Measurements from ENCODE around the gene RALGPS1. TPM values are rescaled to one million over a fixed set of nuclear protein-coding genes. Genes with fewer than 3 reads are reported as not detected.

The RALGPS1 gene
- total RNA-seq, 4 donors from 2014 or later, result 3.3 to 9.8 (median 6.7) TPM

DNA sequence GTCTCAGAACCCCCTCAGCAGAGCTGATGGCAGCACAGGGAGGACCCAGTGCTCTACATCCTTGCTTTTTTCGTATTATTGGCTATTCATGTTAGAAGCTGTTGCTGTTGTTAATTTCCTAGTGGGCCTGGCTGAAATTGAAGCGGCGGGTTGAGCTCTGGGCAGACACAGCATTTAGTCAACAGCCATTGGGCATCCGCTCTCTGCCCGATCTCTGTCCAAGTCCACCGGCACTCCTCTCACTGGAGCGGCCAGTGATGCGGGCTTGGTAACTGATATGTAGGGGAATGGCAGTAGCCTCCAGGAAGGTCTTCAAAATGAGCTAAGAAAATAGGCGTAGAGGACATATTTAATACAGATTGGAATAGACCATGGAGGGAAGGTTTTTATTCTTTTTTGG, 348.7 kb downstream of the RALGPS1 start:
- no peaks in the 10 kb centered on the region for H3K9me3 ChIP-seq
- no peaks in the 10 kb centered on the region for H3K36me3 ChIP-seq
- DNase-seq (ENCODE audit: low spot score in 2 of 2), result no peak
- H3K27ac ChIP-seq, result peak overlapping the region in 1 of 4 donors; percentile 11
- no peak for TF ChIP-seq POLR2A (IDR thresholded peaks at IDR 0.05)
- TF ChIP-seq, protein P1, sequence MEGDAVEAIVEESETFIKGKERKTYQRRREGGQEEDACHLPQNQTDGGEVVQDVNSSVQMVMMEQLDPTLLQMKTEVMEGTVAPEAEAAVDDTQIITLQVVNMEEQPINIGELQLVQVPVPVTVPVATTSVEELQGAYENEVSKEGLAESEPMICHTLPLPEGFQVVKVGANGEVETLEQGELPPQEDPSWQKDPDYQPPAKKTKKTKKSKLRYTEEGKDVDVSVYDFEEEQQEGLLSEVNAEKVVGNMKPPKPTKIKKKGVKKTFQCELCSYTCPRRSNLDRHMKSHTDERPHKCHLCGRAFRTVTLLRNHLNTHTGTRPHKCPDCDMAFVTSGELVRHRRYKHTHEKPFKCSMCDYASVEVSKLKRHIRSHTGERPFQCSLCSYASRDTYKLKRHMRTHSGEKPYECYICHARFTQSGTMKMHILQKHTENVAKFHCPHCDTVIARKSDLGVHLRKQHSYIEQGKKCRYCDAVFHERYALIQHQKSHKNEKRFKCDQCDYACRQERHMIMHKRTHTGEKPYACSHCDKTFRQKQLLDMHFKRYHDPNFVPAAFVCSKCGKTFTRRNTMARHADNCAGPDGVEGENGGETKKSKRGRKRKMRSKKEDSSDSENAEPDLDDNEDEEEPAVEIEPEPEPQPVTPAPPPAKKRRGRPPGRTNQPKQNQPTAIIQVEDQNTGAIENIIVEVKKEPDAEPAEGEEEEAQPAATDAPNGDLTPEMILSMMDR (IDR thresholded peaks at IDR 0.05), result no peak
- TF ChIP-seq EP300 (IDR thresholded peaks at IDR 0.05), result no peak
- no peak overlapping the region for H3K4me3 ChIP-seq
- WGBS, 2 donors, result 93 to 94% methylated on average over 9 of the region's 9 CpGs
- no peaks in the 10 kb centered on the region for H3K27me3 ChIP-seq
- peaks cover 0 to 29% (median 5%) of the 10 kb centered on the region in 4 donors for H3K4me1 ChIP-seq

DNA sequence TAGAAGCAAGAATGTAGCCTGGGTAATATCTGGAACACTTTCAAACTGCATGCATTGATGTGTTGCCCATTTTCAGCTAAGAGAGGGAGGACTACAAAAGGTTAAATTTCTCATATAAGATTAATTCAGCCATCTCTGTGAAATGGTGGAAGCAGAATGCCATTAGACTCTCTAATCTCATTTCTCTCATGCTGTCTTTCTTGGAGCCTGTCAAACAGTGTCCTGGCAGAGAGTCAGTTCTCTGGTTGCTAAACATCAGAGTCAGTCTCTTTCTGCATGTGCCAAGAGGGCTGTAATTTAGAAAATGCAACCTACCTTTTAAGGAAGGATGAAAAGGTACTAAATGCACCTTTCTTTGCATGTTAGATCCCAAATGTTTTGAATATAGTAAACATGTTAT, 349.1 kb downstream of the RALGPS1 start:
- H3K4me3 ChIP-seq, result no peak overlapping the region
- H3K27ac ChIP-seq, result no peak overlapping the region
- peaks cover 0 to 29% (median 5%) of the 10 kb centered on the region in 4 donors for H3K4me1 ChIP-seq
- no peaks in the 10 kb centered on the region for H3K27me3 ChIP-seq
- no peaks in the 10 kb centered on the region for H3K36me3 ChIP-seq
- TF ChIP-seq, protein P1 (IDR thresholded peaks at IDR 0.05), result no peak
- TF ChIP-seq POLR2A (IDR thresholded peaks at IDR 0.05), result no peak
- TF ChIP-seq EP300 (IDR thresholded peaks at IDR 0.05), result no peak
- DNase-seq (ENCODE audit: low spot score in 2 of 2), result peak in 1 of 2 donors; percentile 39
- no peaks in the 10 kb centered on the region for H3K9me3 ChIP-seq

DNA sequence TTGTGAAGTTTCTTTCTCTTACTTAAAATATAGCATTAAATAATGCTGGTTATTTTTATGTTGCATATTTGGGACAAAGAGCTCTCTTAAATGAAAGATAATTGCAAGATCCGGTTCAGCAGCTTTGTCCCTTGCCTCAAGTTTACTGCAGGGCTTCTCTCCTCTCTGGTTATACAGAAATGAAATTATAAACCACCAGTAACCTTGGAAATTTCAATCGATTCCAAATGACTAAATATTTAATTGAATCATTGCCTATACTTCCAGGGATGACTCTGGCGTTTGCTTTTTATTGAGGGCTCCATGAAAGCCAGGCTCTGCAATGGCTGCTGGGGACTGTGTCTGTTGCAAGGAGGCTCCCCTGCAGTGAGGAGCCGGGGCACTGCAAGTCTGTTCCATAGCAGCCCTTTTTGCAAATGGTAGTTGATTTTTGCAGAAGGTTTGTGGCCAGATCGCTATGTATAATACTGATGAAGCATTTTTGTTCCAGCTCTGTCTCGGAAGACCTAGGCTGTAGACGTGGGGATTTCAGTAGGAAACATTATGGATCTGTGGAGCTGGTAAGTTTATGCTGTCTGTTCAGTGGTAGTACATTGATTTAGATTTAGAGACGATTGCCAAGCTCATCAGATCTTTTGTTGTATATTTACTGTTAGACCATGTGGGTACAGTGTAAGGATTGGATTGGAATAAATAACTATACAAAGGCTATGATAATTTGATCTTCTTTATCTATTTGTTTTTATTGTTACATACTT, 350.1 kb downstream of the RALGPS1 start, which contains the start of gene GARNL3:
TSS of gene GARNL3 (plus strand) at position 313 of the 758 bp plus-strand sequence. CDS start at position 417, 104 bp downstream.
- TF ChIP-seq, protein P1 (IDR thresholded peaks at IDR 0.05), result no peak
- TF ChIP-seq POLR2A (IDR thresholded peaks at IDR 0.05) (no peak), EP300 (IDR thresholded peaks at IDR 0.05) (no peak)
- Histone ChIP-seq H3K4me1 (peaks cover 0 to 29% (median 5%) of the 10 kb centered on the region in 4 donors), H3K4me3 (no peak within 1 kb of the TSS), H3K9me3 (no peaks in the 10 kb centered on the region), H3K27me3 (no peaks in the 10 kb centered on the region), H3K27ac (no peak within 1 kb of the TSS), H3K36me3 (no peaks in the 10 kb centered on the region)
- DNase-seq (ENCODE audit: low spot score in 2 of 2), result no peak
- WGBS, 2 donors, result 19 to 40% methylated on average over 8 of the region's 8 CpGs

DNA sequence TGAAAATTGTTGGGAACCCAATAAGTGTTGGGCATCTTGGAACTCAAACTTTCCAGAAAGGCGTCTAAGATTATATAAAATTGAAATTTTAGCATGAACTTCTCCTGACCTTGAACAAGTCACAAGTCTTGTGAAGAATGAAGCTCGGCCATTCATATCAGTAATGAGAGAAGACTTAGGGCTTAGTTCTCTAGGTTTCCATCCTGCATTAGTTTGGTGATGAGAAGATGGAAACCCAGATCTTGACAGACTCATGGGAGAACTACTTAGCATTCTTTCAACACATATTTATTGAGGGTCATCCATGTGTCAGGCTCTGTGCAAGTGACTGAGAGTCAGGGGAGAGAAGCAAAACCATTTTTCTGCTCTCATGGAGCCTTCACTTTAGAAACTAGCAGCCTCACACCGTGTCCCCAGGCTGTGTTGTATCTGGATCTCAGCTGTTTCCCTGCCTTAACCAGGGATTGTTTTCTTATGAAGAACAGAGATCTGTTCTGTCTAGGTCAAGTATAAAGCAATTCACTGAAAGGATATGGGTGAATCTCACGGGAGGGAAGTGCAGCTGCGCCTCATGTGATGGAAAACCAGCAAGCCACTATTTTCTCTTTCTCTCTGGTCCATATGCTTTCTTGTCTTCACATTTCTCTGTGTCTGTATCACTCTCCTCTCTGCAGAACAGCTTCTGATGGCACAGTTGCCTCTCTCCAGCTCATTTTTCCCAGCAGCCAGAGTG, 353.4 kb downstream of the RALGPS1 start:
- H3K27ac ChIP-seq, result peak overlapping the region in 2 of 4 donors; percentile 16 to 21
- no peaks in the 10 kb centered on the region for H3K36me3 ChIP-seq
- H3K4me1 ChIP-seq, result peaks cover 0 to 22% (median 5%) of the 10 kb centered on the region in 4 donors
- TF ChIP-seq EP300 (IDR thresholded peaks at IDR 0.05), result no peak
- TF ChIP-seq, protein P1 (IDR thresholded peaks at IDR 0.05), result no peak
- TF ChIP-seq POLR2A (IDR thresholded peaks at IDR 0.05), result no peak
- WGBS, 2 donors, result 46 to 53% methylated on average over 5 of the region's 5 CpGs
- no peaks in the 10 kb centered on the region for H3K27me3 ChIP-seq
- H3K9me3 ChIP-seq, result no peaks in the 10 kb centered on the region
- no peak overlapping the region for H3K4me3 ChIP-seq
- DNase-seq (ENCODE audit: low spot score in 2 of 2), result no peak

DNA sequence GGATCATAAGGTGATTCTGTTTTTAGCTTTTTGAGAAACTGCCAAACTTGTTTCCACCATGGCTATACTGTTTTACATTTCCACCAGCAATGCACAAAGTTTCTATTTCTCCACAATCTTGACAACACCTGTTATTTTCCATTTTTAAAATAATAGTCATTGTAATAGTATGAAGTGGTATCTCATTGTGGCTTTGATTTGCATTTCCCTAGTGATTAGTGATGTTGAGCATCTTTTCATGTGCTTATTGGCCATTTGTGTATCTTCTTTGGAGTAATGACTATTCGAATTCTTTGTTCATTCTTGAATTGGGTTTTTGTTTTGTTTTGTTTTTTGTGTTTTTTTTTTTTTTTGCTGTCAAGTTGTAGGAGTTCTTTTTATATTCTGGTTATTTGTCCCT, 354.9 kb downstream of the RALGPS1 start:
- TF ChIP-seq POLR2A (IDR thresholded peaks at IDR 0.05), result no peak
- TF ChIP-seq, protein P1 (IDR thresholded peaks at IDR 0.05), result no peak
- TF ChIP-seq EP300 (IDR thresholded peaks at IDR 0.05), result no peak
- H3K27ac ChIP-seq, result no peak overlapping the region
- H3K4me1 ChIP-seq, result peaks cover 0 to 7% (median 0%) of the 10 kb centered on the region in 4 donors

More for the DNA sequence above, 354.9 kb downstream of the RALGPS1 start:
- no peak overlapping the region for H3K4me3 ChIP-seq
- no peaks in the 10 kb centered on the region for H3K36me3 ChIP-seq
- DNase-seq (ENCODE audit: low spot score in 2 of 2), result no peak
- WGBS, 2 donors, result 74 to 79% methylated on average over 1 of the region's 1 CpG
- no peaks in the 10 kb centered on the region for H3K27me3 ChIP-seq
- H3K9me3 ChIP-seq, result no peaks in the 10 kb centered on the region

All from tibial nerve (tissue), 4 donors.